Measurements from ENCODE around the gene AHRR. TPM values are rescaled to one million over a fixed set of nuclear protein-coding genes. Genes with fewer than 3 reads are reported as not detected.

Gene AHRR
- total and polyA plus RNA-seq, 9 of the 15 experiments (the other 6 are each of a cell fraction or from before 2014, with no cell fraction given) = 0.06 to 1.6 (median 0.75) TPM; not detected in 1

DNA sequence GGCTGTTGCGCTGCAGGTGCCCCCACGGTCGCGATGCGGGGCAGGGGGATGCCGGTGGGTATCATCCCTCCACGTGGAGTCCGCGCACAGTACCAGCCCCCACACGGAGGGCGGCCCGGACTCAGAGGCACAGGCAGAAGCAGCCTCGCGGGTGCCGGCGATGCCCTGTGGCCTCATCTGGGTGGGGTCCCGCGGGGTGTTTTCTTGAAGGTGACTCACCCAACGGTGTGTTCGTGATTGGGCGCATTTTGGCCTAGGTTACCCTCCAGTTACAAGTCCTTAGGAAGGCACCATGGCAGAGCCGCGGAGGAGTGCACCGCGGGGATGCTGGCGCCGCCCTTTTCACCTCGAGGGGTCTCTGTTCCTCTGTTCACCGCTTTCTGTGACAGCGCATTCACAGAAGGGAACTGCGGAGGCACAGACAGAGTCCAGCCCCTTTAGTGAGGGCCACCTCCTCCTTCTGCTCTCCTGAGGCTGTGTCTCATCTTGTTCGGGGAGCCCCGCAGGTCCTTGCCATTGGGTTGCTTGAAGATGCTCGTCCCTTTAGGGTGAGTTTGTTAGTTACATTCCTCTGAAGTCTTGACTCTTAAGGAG, 99.9 kb downstream of the AHRR start:
- Histone ChIP-seq H3K4me1 (replicated peaks in 1 of 2; ENCODE audit: control insufficient read depth in 2 of 2, insufficient read depth in 2 of 2, low read length in 2 of 2) (peaks cover 0 to 32% of the 10 kb centered on the region in 2 experiments; a peak in 2 of 5 replicates), H3K36me3 (ENCODE audit: control insufficient read depth, insufficient read depth, low read length) (no peaks in the 10 kb centered on the region), H3K4me2 (ENCODE audit: insufficient read depth, low read length) (no peak overlapping the region), H3K79me2 (ENCODE audit: control insufficient read depth, insufficient read depth, low read length) (no peaks in the 10 kb centered on the region), H3K27me3 (ENCODE audit: control insufficient read depth in 2 of 2, insufficient read depth in 2 of 2, low read length in 2 of 2) (peaks cover 4 to 45% of the 10 kb centered on the region in 2 experiments; a peak in 4 of 5 replicates), H3K27ac (ENCODE audit: extremely low read depth, low read depth, low read length) (no peak overlapping the region), H2AFZ (ENCODE audit: low read depth, low read length) (no peak overlapping the region), H4K20me1 (replicated peaks; ENCODE audit: control insufficient read depth, insufficient read depth, low read length) (no peaks in the 10 kb centered on the region), H3K9me3 (replicated peaks; ENCODE audit: control insufficient read depth, insufficient read depth, low read depth, low read length) (no peaks in the 10 kb centered on the region), H3K9ac (ENCODE audit: insufficient read depth in 1 of 2, low read depth in 2 of 2, low read length in 2 of 2) (no peak overlapping the region), H3K4me3 (no peak overlapping the region), H3K9me1 (ENCODE audit: control insufficient read depth, insufficient read depth, low read length) (no peaks in the 10 kb centered on the region)
- POLR2A ChIA-PET = interaction anchor here (0.7 kb wide), 1 partner anchor 13 kb away, joined by 3 read pairs; no protein-coding TSS in a partner anchor
- intact Hi-C loops (cut with micrococcal nuclease) = no loop called here
- TF ChIP-seq SMAD2 (IDR thresholded peaks at IDR 0.05; ENCODE audit: low read depth, low read length) = no peak
- TF ChIP-seq RHOXF2B (CRISPR knock-in tag; conservative IDR thresholded peaks at IDR 0.05) = no peak
- no peak for TF ChIP-seq GTF3C2 (IDR thresholded peaks at IDR 0.05; ENCODE audit: borderline replicate concordance, extremely low read depth, insufficient read length)
- TF ChIP-seq DDX20 (tag; IDR thresholded peaks at IDR 0.05; ENCODE audit: low read depth) = no peak
- TF ChIP-seq PHTF2 (CRISPR knock-in tag; IDR thresholded peaks at IDR 0.05) = no peak
- no peak for TF ChIP-seq E2F3 (CRISPR knock-in tag; IDR thresholded peaks at IDR 0.05)
- TF ChIP-seq, protein P1, sequence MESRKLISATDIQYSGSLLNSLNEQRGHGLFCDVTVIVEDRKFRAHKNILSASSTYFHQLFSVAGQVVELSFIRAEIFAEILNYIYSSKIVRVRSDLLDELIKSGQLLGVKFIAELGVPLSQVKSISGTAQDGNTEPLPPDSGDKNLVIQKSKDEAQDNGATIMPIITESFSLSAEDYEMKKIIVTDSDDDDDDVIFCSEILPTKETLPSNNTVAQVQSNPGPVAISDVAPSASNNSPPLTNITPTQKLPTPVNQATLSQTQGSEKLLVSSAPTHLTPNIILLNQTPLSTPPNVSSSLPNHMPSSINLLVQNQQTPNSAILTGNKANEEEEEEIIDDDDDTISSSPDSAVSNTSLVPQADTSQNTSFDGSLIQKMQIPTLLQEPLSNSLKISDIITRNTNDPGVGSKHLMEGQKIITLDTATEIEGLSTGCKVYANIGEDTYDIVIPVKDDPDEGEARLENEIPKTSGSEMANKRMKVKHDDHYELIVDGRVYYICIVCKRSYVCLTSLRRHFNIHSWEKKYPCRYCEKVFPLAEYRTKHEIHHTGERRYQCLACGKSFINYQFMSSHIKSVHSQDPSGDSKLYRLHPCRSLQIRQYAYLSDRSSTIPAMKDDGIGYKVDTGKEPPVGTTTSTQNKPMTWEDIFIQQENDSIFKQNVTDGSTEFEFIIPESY (CRISPR knock-in tag; IDR thresholded peaks at IDR 0.05) = peak; percentile 23; the same call in 1 of the 2 replicates
- no peak for TF ChIP-seq MTA2 (IDR thresholded peaks at IDR 0.05; ENCODE audit: low read depth)
- no peak for TF ChIP-seq HDGF (IDR thresholded peaks at IDR 0.05)
- no TSS peak for BruUV-seq (replicated peaks)
- FAIRE-seq (no peak), DNase-seq (ENCODE audit: extremely low read depth in 1 of 4, low spot score in 3 of 4) (no peak), ATAC-seq (no peak; the same call in 1 of the 3 replicates)
- WGBS (ENCODE audit: insufficient coverage, low coverage, missing lambda C conversion rate) = 44% methylated on average over 34 of the region's 34 CpGs
- CTCF ChIA-PET (ENCODE audit: low intra/inter-chr PET ratio) = no interaction called here
- in situ Hi-C loops (cut with MboI) = no loop called here
